Effector memory CD4-positive, alpha-beta T cell (primary cell): ENCODE measurements around the gene ERCC8.

Source experiments
- DNase-seq, 3 donors: peaks; one replicate each; pipeline ENCODE4 v3.0.0-alpha.2; 2020
- H3K27ac ChIP-seq: 2 replicates; pipeline ENCODE4 v1.7.0; 2013; ENCODE audit warnings: mild to moderate bottlenecking, low read length, moderate library complexity; ENCODE audit not compliant: insufficient read depth, poor library complexity, severe bottlenecking
- H3K27me3 ChIP-seq: replicated peaks from 2 replicates; pipeline ENCODE4 v1.7.0; 2013; ENCODE audit warnings: mild to moderate bottlenecking, low read length; ENCODE audit not compliant: insufficient read depth, control insufficient read depth, poor library complexity, severe bottlenecking
- H3K36me3 ChIP-seq: 2 replicates; pipeline ENCODE4 v1.7.0; 2013; ENCODE audit warnings: mild to moderate bottlenecking, low read length, moderate library complexity; ENCODE audit not compliant: control insufficient read depth, insufficient read depth
- H3K4me1 ChIP-seq: 2 replicates; pipeline ENCODE4 v1.7.0; 2013; ENCODE audit warnings: low read length, mild to moderate bottlenecking; ENCODE audit not compliant: control insufficient read depth, insufficient read depth, poor library complexity, severe bottlenecking
- H3K4me3 ChIP-seq: 2 replicates; pipeline ENCODE4 v1.7.0; 2013; ENCODE audit warnings: low read length, low read depth, mild to moderate bottlenecking; ENCODE audit not compliant: insufficient read depth, poor library complexity, severe bottlenecking
- H3K9me3 ChIP-seq: 2 replicates; pipeline ENCODE4 v1.7.0; 2013; ENCODE audit warnings: mild to moderate bottlenecking, low read length, moderate library complexity; ENCODE audit not compliant: control insufficient read depth

The ERCC8 gene

DNA sequence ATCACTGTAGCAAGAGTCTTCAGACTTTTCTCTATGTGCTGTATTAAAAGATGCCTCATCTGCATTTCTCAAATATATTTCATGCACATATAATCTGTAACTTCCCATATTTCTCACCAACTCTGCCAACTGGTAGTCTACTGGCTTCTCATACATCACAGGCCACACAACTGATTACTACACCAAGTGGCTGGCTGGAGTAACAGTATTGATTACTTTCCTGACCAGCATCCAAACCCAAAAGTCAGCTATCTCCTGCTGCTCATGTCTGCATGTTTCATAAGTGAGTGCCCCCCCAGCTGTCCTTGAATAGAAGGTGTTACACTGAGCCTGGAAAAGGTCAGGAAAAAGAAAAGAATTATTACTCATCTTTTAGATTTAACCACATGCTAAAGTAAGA, 17.4 kb downstream of the ERCC8 start:
- Histone ChIP-seq H3K36me3 (peaks cover 8% of the 10 kb centered on the region), H3K4me3 (no peak overlapping the region), H3K27me3 (no peaks in the 10 kb centered on the region), H3K4me1 (no peaks in the 10 kb centered on the region), H3K27ac (no peak overlapping the region), H3K9me3 (no peaks in the 10 kb centered on the region)
- no peak for DNase-seq

- H3K4me1 ChIP-seq: no peaks in the 10 kb centered on the region
- DNase-seq: no peak
- H3K9me3 ChIP-seq: no peaks in the 10 kb centered on the region
- no peak overlapping the region for H3K27ac ChIP-seq
- H3K4me3 ChIP-seq: no peak overlapping the region
- no peaks in the 10 kb centered on the region for H3K27me3 ChIP-seq
- peaks cover 7% of the 10 kb centered on the region for H3K36me3 ChIP-seq
These were observed 26.4 kb downstream of the ERCC8 start for GRCh38 chr5:60918466-60918865.

DNA sequence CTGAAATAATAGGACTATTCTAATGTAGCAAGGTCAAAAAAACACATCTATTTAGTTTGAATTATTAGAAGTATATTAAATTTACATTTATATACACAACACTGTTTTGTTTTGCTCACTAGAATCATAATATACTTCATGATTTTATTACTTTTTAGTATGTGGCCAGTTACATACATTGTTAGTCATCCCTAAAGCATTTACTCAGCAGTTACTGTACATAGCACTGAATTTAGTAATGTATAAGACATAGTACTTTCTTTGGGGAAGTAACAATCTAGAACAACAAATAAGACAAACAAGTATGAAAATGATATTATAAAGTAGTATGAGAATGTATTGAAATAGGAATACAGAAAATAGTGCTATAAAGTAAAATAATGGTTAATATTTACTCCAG, 28.2 kb downstream of the ERCC8 start:
- no peak overlapping the region for H3K4me3 ChIP-seq
- no peaks in the 10 kb centered on the region for H3K4me1 ChIP-seq
- H3K36me3 ChIP-seq: peaks cover 7% of the 10 kb centered on the region
- no peak for DNase-seq
- no peak overlapping the region for H3K27ac ChIP-seq
- H3K27me3 ChIP-seq: no peaks in the 10 kb centered on the region
- no peaks in the 10 kb centered on the region for H3K9me3 ChIP-seq

DNA sequence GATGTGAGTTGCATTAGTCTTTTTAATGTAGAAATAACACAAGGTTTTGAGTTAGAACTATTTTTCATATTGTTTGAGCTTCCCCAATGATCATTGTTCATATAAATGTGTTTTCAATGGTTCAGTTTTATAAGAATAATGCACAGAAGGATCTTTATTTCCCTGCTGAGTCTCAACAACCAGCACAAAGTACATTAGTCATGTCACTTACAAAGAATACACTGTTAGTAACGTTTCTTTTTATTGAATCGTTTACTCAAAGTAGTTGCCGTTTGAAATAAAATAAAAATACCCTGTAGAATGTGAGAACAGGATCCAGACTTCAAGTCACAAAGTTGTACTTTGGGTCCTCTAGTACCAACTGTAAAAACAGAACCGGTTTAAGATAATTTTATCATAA, 41.5 kb downstream of the ERCC8 start:
- Histone ChIP-seq H3K27me3 (no peaks in the 10 kb centered on the region), H3K4me1 (no peaks in the 10 kb centered on the region), H3K36me3 (peaks cover 4% of the 10 kb centered on the region), H3K4me3 (no peak overlapping the region), H3K9me3 (no peaks in the 10 kb centered on the region), H3K27ac (no peak overlapping the region)
- DNase-seq: no peak

DNA sequence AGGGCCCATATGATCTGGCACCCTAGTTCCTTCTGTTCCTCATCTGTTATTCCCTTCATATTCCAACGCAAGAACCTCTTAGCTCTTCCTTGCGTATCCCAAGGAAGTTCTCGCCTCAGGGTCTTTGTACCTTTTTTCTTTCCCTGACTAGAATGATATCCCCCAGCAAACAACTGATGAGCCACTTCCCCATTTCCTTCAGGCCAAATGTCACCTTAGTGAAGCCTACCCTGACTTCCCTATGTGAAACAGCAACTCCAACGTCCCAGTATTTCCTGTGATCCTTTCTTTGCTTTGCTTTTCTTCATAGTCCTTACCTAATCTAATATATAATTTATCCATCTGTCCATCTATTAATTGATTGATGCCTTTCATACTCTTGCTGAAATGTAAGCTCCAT, 47.9 kb downstream of the ERCC8 start:
- no peaks in the 10 kb centered on the region for H3K27me3 ChIP-seq
- no peak for DNase-seq
- H3K36me3 ChIP-seq: peaks cover 16% of the 10 kb centered on the region
- no peaks in the 10 kb centered on the region for H3K4me1 ChIP-seq
- no peaks in the 10 kb centered on the region for H3K9me3 ChIP-seq
- H3K4me3 ChIP-seq: no peak overlapping the region
- no peak overlapping the region for H3K27ac ChIP-seq

- no peak overlapping the region for H3K4me3 ChIP-seq
- H3K27me3 ChIP-seq: no peaks in the 10 kb centered on the region
- no peaks in the 10 kb centered on the region for H3K9me3 ChIP-seq
- no peak overlapping the region for H3K27ac ChIP-seq
- H3K36me3 ChIP-seq: peaks cover 12% of the 10 kb centered on the region
- H3K4me1 ChIP-seq: no peaks in the 10 kb centered on the region
- DNase-seq: no peak
These were observed 51.3 kb downstream of the ERCC8 start for GRCh38 chr5:60893521-60893920.

- H3K4me1 ChIP-seq: no peaks in the 10 kb centered on the region
- peaks cover 7% of the 10 kb centered on the region for H3K36me3 ChIP-seq
- no peaks in the 10 kb centered on the region for H3K9me3 ChIP-seq
- no peak overlapping the region for H3K4me3 ChIP-seq
- H3K27me3 ChIP-seq: no peaks in the 10 kb centered on the region
- H3K27ac ChIP-seq: no peak overlapping the region
- no peak for DNase-seq
These were observed 53.2 kb downstream of the ERCC8 start for GRCh38 chr5:60891667-60892066.

- Histone ChIP-seq H3K4me3 (no peak overlapping the region), H3K27me3 (no peaks in the 10 kb centered on the region), H3K27ac (no peak overlapping the region), H3K9me3 (no peaks in the 10 kb centered on the region), H3K36me3 (no peaks in the 10 kb centered on the region), H3K4me1 (no peaks in the 10 kb centered on the region)
- DNase-seq: no peak
These were observed 56.4 kb downstream of the ERCC8 start for GRCh38 chr5:60888359-60889061.

GRCh38 chr5:60887746-60888145, 57.1 kb downstream of the ERCC8 start:
- Histone ChIP-seq H3K4me1 (no peaks in the 10 kb centered on the region), H3K4me3 (no peak overlapping the region)
- no peak for DNase-seq

DNA sequence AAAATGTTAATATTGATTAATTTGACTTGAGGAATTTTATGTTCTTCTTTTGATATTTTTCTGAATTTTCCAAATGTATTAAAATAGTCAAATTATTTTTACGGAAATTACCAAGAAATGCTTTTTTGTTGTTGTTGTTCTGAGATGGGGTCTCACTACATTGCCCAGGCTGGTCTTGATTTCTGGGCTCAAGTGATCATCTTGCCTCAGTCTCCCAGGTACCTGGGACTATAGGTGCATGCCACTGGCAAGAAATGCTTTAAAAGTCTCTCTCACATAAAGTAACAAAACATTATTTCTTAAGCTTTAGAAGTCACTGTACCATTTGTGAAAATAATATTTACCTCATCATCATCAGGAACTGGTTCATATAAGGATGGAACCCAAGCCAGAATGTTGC, 57.8 kb downstream of the ERCC8 start:
- no peak for DNase-seq
- Histone ChIP-seq H3K27me3 (no peaks in the 10 kb centered on the region), H3K9me3 (no peaks in the 10 kb centered on the region), H3K4me1 (no peaks in the 10 kb centered on the region), H3K36me3 (no peaks in the 10 kb centered on the region), H3K4me3 (no peak overlapping the region), H3K27ac (no peak overlapping the region)

More at GRCh38 chr5:60887746-60888145, 57.1 kb downstream of the ERCC8 start:
- H3K9me3 ChIP-seq: no peaks in the 10 kb centered on the region
- no peaks in the 10 kb centered on the region for H3K36me3 ChIP-seq
- no peaks in the 10 kb centered on the region for H3K27me3 ChIP-seq
- no peak overlapping the region for H3K27ac ChIP-seq
